Sigmoid colon (tissue), 7 donors: ENCODE data around the gene CSNK1G2. TPM values are rescaled to one million over a fixed set of nuclear protein-coding genes. Genes with fewer than 3 reads are reported as not detected.

Experiments
- DNase-seq: peaks from one replicate; pipeline ENCODE4 v3.0.0-alpha.2; 2019
- H3K27ac ChIP-seq, 4 donors: fragments of 200-600 bp; sonication (generic); one replicate each; pipeline ENCODE4 v1.5.1; 2016 to 2019; ENCODE audit warnings: mild to moderate bottlenecking in 1 of 4
- H3K27me3 ChIP-seq, 3 donors: fragments of 200-600 bp; sonication (generic); one replicate each; pipeline ENCODE4 v1.5.1; 2019; ENCODE audit warnings: mild to moderate bottlenecking in 1 of 3
- H3K36me3 ChIP-seq, 4 donors: fragments of 200-600 bp; sonication (generic); one replicate each; pipeline ENCODE4 v1.5.1; 2016 to 2019
- H3K4me1 ChIP-seq, 4 donors: fragments of 200-600 bp; sonication (generic); one replicate each; pipeline ENCODE4 v1.5.1; 2017 to 2019
- H3K4me3 ChIP-seq, 4 donors: fragments of 200-600 bp; sonication (generic); one replicate each; pipeline ENCODE4 v1.5.1; 2017 to 2019; ENCODE audit warnings: mild to moderate bottlenecking in 2 of 4, moderate library complexity in 1 of 4
- H3K9me3 ChIP-seq, 4 donors: fragments of 200-600 bp in 3 of 4; sonication (generic) in 3 of 4; one replicate each; pipeline versions ENCODE4 v1.5.1 to v1.6.1; 2013 to 2019
- EP300 ChIP-seq, 4 donors: sonication (generic); formaldehyde crosslinking; IDR thresholded peaks; one replicate each; pipeline ENCODE4 v1.6.1; 2017; ENCODE audit warnings: antibody characterized with exemption in 4 of 4
- POLR2A ChIP-seq, 2 donors: fragments of 450-650 bp; IDR thresholded peaks; one replicate each; pipeline ENCODE4 v1.6.1; 2016; ENCODE audit warnings: antibody characterized with exemption in 2 of 2, mild to moderate bottlenecking in 2 of 2, moderate library complexity in 2 of 2
- POLR2AphosphoS5 ChIP-seq, 4 donors: sonication (generic); formaldehyde crosslinking; IDR thresholded peaks; one replicate each; pipeline ENCODE4 v1.6.1; 2017; ENCODE audit warnings: antibody characterized with exemption in 4 of 4
- WGBS, 2 donors: extraction: QIAGEN DNeasy Blood & Tissue Kit; methylation state at CpG; one replicate each; pipeline ENCODE4 v1.1.7; 2013; 5-methylcytosine and 5-hydroxymethylcytosine counted together
- intact Hi-C: fragments of 100-400 bp; cut with DNase I; formaldehyde crosslinking; loops from one replicate; pipeline ENCODE4 v1.15.1; 2023
- polyA plus RNA-seq, 3 donors: library from polyadenylated mRNA; stranded (reverse); fragments of 200-250 nt; gene quantifications; one replicate each; pipeline ENCODE4 v1.2.3, GENCODE V29; 2013
- total RNA-seq, 4 donors: library from RNA; depleted of rRNA; stranded (reverse); fragments of >200 nt; gene quantifications; one replicate each; pipeline ENCODE4 v1.1.0, GENCODE V29; 2016
- TF ChIP-seq, protein P1 (sequence below), 4 experiments: fragments of 450-650 bp in 3 of 4; fragments of 200-600 bp in 1 of 4; IDR thresholded peaks; one replicate each; pipeline ENCODE4 v1.5.1; 2016 to 2019; ENCODE audit warnings: antibody characterized with exemption in 4 of 4, mild to moderate bottlenecking in 3 of 4, moderate library complexity in 2 of 4
- donor health status: healthy with polysubstance abuse.
- donor health status: Bipolar disorder and iron deficiency.
- donor health status: healthy.

Gene CSNK1G2
- total and polyA plus RNA-seq, 7 donors: 24.6 to 91.1 (median 35.9) TPM

DNA sequence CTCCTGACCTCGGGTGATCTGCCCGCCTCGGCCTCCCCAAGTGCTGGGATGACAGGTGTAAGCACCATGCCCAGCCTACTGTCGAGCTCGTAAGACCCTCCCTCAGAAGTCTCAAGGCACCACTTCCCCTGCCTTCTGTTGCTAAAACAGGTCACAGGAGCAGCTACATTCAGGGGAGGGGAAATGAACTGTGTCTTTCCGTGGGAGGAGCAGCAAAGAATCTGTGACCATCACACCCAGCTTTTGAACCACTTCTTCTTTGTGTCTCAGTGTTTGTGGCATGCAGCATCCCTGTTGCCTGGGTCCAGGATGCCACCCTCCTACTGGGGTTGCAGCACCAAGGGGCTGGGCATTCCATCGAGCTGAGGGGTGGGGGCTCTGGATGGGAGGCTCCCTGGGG is 7.7 kb upstream of the CSNK1G2 start:
- Histone ChIP-seq H3K27me3 (no peaks in the 10 kb centered on the region), H3K27ac (no peak overlapping the region), H3K36me3 (no peaks in the 10 kb centered on the region), H3K4me1 (peaks cover 0 to 16% (median 14%) of the 10 kb centered on the region in 4 donors), H3K9me3 (no peaks in the 10 kb centered on the region), H3K4me3 (no peak overlapping the region)
- WGBS, 2 donors: 65 to 66% methylated on average over 7 of the region's 7 CpGs
- no peak for DNase-seq
- TF ChIP-seq POLR2AphosphoS5 (IDR thresholded peaks at IDR 0.05) (no peak), POLR2A (IDR thresholded peaks at IDR 0.05) (no peak), EP300 (IDR thresholded peaks at IDR 0.05) (no peak)
- TF ChIP-seq, protein P1, sequence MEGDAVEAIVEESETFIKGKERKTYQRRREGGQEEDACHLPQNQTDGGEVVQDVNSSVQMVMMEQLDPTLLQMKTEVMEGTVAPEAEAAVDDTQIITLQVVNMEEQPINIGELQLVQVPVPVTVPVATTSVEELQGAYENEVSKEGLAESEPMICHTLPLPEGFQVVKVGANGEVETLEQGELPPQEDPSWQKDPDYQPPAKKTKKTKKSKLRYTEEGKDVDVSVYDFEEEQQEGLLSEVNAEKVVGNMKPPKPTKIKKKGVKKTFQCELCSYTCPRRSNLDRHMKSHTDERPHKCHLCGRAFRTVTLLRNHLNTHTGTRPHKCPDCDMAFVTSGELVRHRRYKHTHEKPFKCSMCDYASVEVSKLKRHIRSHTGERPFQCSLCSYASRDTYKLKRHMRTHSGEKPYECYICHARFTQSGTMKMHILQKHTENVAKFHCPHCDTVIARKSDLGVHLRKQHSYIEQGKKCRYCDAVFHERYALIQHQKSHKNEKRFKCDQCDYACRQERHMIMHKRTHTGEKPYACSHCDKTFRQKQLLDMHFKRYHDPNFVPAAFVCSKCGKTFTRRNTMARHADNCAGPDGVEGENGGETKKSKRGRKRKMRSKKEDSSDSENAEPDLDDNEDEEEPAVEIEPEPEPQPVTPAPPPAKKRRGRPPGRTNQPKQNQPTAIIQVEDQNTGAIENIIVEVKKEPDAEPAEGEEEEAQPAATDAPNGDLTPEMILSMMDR (IDR thresholded peaks at IDR 0.05): no peak
- intact Hi-C loops: no loop called here

DNA sequence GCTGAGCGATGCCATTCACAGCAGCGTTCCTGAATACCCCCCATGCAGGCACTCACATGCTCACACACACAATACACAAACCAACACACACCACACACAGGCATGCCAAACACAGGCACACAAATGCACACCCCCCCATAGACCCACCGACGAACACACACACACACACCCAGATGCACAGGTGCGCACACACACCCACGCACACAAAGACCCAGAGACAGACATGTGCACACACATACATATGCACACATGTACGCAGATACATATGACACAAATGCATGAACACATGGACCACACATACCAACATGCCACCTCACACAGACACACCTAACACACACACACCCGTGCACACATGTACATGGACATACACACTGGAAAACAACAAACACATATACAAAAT is 7.0 kb upstream of the CSNK1G2 start:
- H3K9me3 ChIP-seq: no peaks in the 10 kb centered on the region
- H3K27me3 ChIP-seq: no peaks in the 10 kb centered on the region
- no peak overlapping the region for H3K27ac ChIP-seq
- peaks cover 0 to 15% (median 13%) of the 10 kb centered on the region in 4 donors for H3K4me1 ChIP-seq
- TF ChIP-seq POLR2A (IDR thresholded peaks at IDR 0.05) (no peak), POLR2AphosphoS5 (IDR thresholded peaks at IDR 0.05) (no peak), EP300 (IDR thresholded peaks at IDR 0.05) (no peak)
- TF ChIP-seq, protein P1 (IDR thresholded peaks at IDR 0.05): no peak
- no peak overlapping the region for H3K4me3 ChIP-seq
- no peak for DNase-seq
- WGBS, 2 donors: 90 to 93% methylated on average over 8 of the region's 8 CpGs
- intact Hi-C loops: no loop called here
- H3K36me3 ChIP-seq: no peaks in the 10 kb centered on the region

DNA sequence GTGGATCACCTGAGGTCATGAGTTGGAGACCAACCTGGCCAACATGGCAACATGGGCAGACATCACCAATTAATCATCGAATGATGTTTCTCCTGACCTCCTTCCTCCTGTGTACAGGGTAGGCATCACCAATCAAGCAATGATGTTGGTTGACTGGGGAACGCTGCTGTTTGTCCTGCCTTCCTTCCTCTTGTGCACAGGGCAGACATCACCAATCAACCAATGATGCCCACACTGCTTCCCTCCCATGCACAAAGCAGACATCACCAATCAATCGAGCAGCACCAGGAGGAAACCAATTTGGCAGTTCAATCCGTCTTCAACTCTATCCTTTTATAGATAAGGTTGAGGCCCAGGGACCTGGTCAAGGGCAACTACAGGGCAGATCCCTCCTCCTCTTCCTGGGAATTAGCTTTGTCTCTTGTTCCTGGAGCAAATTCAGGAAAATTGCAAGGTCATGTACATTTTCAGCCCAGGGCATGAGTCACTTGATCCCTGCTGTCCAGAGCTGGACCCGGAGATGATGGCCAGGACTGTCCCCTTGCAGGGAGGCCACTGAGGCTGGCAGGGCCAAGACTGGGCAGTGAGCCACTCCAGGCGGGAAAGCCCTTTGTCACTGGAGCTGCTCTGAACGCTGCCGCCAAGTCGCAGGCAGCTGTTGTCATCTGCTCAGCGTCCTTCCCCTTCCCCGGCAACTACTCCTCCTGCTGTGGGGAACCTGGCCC is 5.3 kb upstream of the CSNK1G2 start:
- TF ChIP-seq POLR2AphosphoS5 (IDR thresholded peaks at IDR 0.05) (no peak), POLR2A (IDR thresholded peaks at IDR 0.05) (no peak), EP300 (IDR thresholded peaks at IDR 0.05) (no peak)
- TF ChIP-seq, protein P1 (IDR thresholded peaks at IDR 0.05): no peak
- no peak overlapping the region for H3K4me3 ChIP-seq
- intact Hi-C loops: no loop called here
- no peaks in the 10 kb centered on the region for H3K9me3 ChIP-seq
- WGBS, 2 donors: 65 to 66% methylated on average over 11 of the region's 11 CpGs
- DNase-seq: no peak
- H3K27ac ChIP-seq: no peak overlapping the region
- no peaks in the 10 kb centered on the region for H3K27me3 ChIP-seq
- H3K36me3 ChIP-seq: no peaks in the 10 kb centered on the region
- peaks cover 0 to 11% (median 11%) of the 10 kb centered on the region in 4 donors for H3K4me1 ChIP-seq

DNA sequence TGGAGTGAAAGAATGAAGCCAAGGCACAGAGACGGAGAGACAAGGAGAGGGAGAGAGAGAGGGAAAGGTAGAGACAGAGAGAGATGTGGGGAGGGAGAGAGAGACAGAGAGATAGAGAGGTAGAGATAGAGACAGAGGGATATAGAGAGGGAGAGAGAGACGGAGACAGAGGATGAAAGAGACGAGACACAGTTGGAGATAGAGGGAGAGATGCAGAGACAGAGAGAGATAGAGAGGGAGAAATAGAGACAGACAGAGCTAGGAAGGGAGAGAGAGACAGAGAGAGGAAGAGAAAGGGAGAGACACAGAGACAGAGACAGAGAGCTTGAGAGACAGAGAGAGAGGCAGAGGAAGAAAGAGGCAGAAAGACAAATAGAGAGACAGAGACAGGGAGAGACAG is 4.5 kb upstream of the CSNK1G2 start:
- 79 to 85% methylated on average over 3 of the region's 3 CpGs for WGBS, 2 donors
- Histone ChIP-seq H3K4me1 (peaks cover 0 to 12% (median 11%) of the 10 kb centered on the region in 4 donors), H3K27ac (no peak overlapping the region), H3K27me3 (no peaks in the 10 kb centered on the region), H3K4me3 (no peak overlapping the region), H3K9me3 (no peaks in the 10 kb centered on the region), H3K36me3 (no peaks in the 10 kb centered on the region)
- DNase-seq: no peak
- intact Hi-C loops: no loop called here
- TF ChIP-seq POLR2AphosphoS5 (IDR thresholded peaks at IDR 0.05): no peak
- no peak for TF ChIP-seq POLR2A (IDR thresholded peaks at IDR 0.05)

DNA sequence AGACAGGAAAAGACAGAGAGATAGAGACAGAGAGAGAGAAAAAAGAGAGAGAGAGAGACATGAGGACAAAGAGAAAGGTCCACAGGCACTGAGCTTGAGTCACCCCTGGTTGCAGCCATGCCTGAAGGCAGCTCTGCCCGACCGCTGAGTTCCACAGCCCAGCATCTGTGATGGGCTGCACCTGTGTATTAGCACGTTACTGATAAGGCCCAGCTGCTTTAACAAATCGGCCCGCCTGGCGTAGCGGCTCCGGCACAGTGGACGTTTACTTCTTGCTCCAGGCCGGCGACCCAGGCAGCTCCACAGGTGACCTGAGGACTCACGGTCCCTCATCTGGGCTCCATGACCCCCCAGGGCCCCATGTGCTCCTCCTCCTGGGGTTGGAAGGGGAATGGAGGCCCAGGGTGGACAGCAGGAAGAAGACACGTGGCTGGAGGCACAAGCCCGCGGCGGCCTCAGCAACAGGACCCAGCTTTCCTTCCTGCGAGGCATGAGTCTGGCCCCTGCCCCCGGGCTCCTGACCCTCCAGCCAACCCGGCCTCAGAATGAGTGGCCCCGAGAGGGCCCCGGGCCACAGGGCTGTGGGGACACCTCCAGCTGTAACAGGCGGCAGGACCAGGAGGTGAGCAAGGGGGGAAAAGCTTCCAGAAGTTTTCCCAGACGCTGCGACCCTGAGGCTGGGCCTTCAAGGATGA is 3.9 kb upstream of the CSNK1G2 start:
- TF ChIP-seq POLR2AphosphoS5 (IDR thresholded peaks at IDR 0.05): no peak
- no peak for TF ChIP-seq EP300 (IDR thresholded peaks at IDR 0.05)
- TF ChIP-seq POLR2A (IDR thresholded peaks at IDR 0.05): no peak
- TF ChIP-seq, protein P1 (IDR thresholded peaks at IDR 0.05): no peak
- Histone ChIP-seq H3K36me3 (no peaks in the 10 kb centered on the region), H3K4me3 (no peak overlapping the region), H3K27ac (no peak overlapping the region), H3K9me3 (no peaks in the 10 kb centered on the region), H3K4me1 (peaks cover 0 to 18% (median 11%) of the 10 kb centered on the region in 4 donors), H3K27me3 (no peaks in the 10 kb centered on the region)
- DNase-seq: no peak
- intact Hi-C loops: no loop called here
- WGBS, 2 donors: 91 to 92% methylated on average over 24 of the region's 24 CpGs
